ENCODE measurements around the gene BRD3. TPM values are rescaled to one million over a fixed set of nuclear protein-coding genes. Genes with fewer than 3 reads are reported as not detected.

Gene BRD3
- total RNA-seq, 1 experiment from 2014 or later = 40.7 TPM

DNA sequence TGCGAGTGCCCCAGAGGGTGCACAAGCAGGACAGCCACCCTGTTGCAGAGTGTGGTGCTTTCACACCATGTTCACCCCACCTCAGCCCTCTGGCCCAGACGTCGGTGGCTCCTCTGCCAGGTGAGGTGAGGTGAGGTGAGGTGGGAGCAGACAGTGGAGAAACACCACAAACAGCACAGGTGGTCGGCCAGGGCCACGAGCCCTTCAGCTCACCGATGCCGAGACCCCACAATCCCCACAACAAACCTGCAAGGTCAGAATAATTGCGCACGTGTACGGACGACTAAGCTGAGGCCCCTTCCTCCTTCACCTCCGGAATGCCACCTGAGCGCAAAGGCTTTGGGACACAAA lies 10.5 kb downstream of the BRD3 start:
- Histone ChIP-seq H3K27me3 (ENCODE audit: insufficient read depth, low read length) (no peaks in the 10 kb centered on the region), H3K4me3 (replicated peaks in 1 of 2; ENCODE audit: low read depth in 1 of 2, low read length in 2 of 2) (no peak overlapping the region), H3K9ac (ENCODE audit: low read length) (no peak overlapping the region), H2AFZ (ENCODE audit: low read depth, low read length, poor library complexity, severe bottlenecking) (no peak overlapping the region), H3K79me2 (ENCODE audit: insufficient read depth, low read length) (peaks cover 35% of the 10 kb centered on the region), H3K4me1 (ENCODE audit: control insufficient read depth in 1 of 2, insufficient read depth in 2 of 2, low read length in 2 of 2) (peaks cover 4 to 18% of the 10 kb centered on the region in 2 experiments; a peak in 3 of 4 replicates), H3K9me2 (ENCODE audit: insufficient read depth) (no peaks in the 10 kb centered on the region), H4K20me1 (ENCODE audit: insufficient read depth) (no peaks in the 10 kb centered on the region), H3K4me2 (ENCODE audit: low read length) (no peak overlapping the region), H3K27ac (ENCODE audit: low read depth, low read length) (no peak overlapping the region), H3K9me3 (ENCODE audit: control insufficient read depth in 1 of 2, insufficient read depth in 1 of 2, low read depth in 1 of 2, low read length in 2 of 2) (no peaks in the 10 kb centered on the region), H3K36me3 (ENCODE audit: control insufficient read depth in 1 of 2, insufficient read depth in 2 of 2, low read length in 2 of 2) (peaks cover 0 to 3% of the 10 kb centered on the region in 2 experiments; a peak in 1 of 4 replicates)
- RAD21 ChIA-PET (ENCODE audit: low non-redundant PET in 1 of 2, low total read pairs in 2 of 2, uncharacterized antibody in 2 of 2, unreplicated experiment in 2 of 2) = no interaction called here
- BruUV-seq (replicated peaks) = no TSS peak
- CTCF ChIA-PET = no interaction called here
- POLR2A ChIA-PET = no interaction called here
- DNase-seq (ENCODE audit: low read depth, low spot score) (no peak), ATAC-seq (no peak)
- TF ChIP-seq ZNF274 (IDR thresholded peaks at IDR 0.05; ENCODE audit: low read depth, low read length) = no peak
- no peak for TF ChIP-seq CEBPB (IDR thresholded peaks at IDR 0.05; ENCODE audit: low read depth)
- no peak for TF ChIP-seq SIN3A (IDR thresholded peaks at IDR 0.05; ENCODE audit: low read depth)
- TF ChIP-seq FOSL1 (IDR thresholded peaks at IDR 0.05; ENCODE audit: low read depth) = no peak
- TF ChIP-seq, protein P1, sequence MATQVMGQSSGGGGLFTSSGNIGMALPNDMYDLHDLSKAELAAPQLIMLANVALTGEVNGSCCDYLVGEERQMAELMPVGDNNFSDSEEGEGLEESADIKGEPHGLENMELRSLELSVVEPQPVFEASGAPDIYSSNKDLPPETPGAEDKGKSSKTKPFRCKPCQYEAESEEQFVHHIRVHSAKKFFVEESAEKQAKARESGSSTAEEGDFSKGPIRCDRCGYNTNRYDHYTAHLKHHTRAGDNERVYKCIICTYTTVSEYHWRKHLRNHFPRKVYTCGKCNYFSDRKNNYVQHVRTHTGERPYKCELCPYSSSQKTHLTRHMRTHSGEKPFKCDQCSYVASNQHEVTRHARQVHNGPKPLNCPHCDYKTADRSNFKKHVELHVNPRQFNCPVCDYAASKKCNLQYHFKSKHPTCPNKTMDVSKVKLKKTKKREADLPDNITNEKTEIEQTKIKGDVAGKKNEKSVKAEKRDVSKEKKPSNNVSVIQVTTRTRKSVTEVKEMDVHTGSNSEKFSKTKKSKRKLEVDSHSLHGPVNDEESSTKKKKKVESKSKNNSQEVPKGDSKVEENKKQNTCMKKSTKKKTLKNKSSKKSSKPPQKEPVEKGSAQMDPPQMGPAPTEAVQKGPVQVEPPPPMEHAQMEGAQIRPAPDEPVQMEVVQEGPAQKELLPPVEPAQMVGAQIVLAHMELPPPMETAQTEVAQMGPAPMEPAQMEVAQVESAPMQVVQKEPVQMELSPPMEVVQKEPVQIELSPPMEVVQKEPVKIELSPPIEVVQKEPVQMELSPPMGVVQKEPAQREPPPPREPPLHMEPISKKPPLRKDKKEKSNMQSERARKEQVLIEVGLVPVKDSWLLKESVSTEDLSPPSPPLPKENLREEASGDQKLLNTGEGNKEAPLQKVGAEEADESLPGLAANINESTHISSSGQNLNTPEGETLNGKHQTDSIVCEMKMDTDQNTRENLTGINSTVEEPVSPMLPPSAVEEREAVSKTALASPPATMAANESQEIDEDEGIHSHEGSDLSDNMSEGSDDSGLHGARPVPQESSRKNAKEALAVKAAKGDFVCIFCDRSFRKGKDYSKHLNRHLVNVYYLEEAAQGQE (IDR thresholded peaks at IDR 0.05; ENCODE audit: low read depth) = no peak
- no peak for TF ChIP-seq POLR2A (IDR thresholded peaks at IDR 0.05; ENCODE audit: borderline replicate concordance, extremely low read depth, insufficient read depth, insufficient read length)
- TF ChIP-seq POLR2AphosphoS5 (IDR thresholded peaks at IDR 0.05; ENCODE audit: low read depth, low read length) = no peak
- TF ChIP-seq EZH2phosphoT487 (IDR thresholded peaks at IDR 0.05; ENCODE audit: borderline replicate concordance) = no peak
- no peak for TF ChIP-seq JUND (IDR thresholded peaks at IDR 0.05)
- no peak for TF ChIP-seq SRF (IDR thresholded peaks at IDR 0.05; ENCODE audit: low read depth)
- no peak for TF ChIP-seq EGR1 (IDR thresholded peaks at IDR 0.05; ENCODE audit: low read depth)
- no peak for TF ChIP-seq CBX3 (IDR thresholded peaks at IDR 0.05; ENCODE audit: low read depth)
- no peak for TF ChIP-seq MAX (IDR thresholded peaks at IDR 0.05)
- TF ChIP-seq EZH2 (IDR thresholded peaks at IDR 0.05) = no peak
- TF ChIP-seq CTCF (IDR thresholded peaks at IDR 0.05 in 2 of 3, conservative IDR thresholded peaks at IDR 0.05 in 1 of 3; ENCODE audit: borderline replicate concordance in 1 of 3, insufficient read depth in 1 of 3, low read depth in 2 of 3, low read length in 2 of 3) = no peak
- TF ChIP-seq YY1 (IDR thresholded peaks at IDR 0.05; ENCODE audit: extremely low read depth, insufficient replicate concordance, low read depth, low read length) = no peak
- no peak for TF ChIP-seq TCF7L2 (IDR thresholded peaks at IDR 0.05; ENCODE audit: borderline replicate concordance, extremely low read depth, insufficient read depth, insufficient read length)
- TF ChIP-seq SP1 (IDR thresholded peaks at IDR 0.05; ENCODE audit: low read depth) = no peak
- no peak for TF ChIP-seq ELF1 (IDR thresholded peaks at IDR 0.05; ENCODE audit: borderline replicate concordance, low read depth)
- intact Hi-C loops (cut with micrococcal nuclease) = no loop called here

Data from HCT116 (cell line).